ENCODE measurements around the gene SLC38A3. TPM values are rescaled to one million over a fixed set of nuclear protein-coding genes. Genes with fewer than 3 reads are reported as not detected.

The SLC38A3 gene
- total and polyA plus RNA-seq, 2 donors (not counting 3 experiments of a cell fraction or from before 2014, with no cell fraction given): 0.60 to 1.1 TPM

GRCh38 chr3:50260027-50260941 is 55.2 kb downstream of the SLC38A3 start:
- dilution Hi-C loops (cut with MboI; ENCODE audit: extremely low pct_ligation_motif_present, low sequenced_read_pairs) (no loop called here), intact Hi-C loops (cut with micrococcal nuclease) (loop anchor here (1.0 to 10.0 kb wide), 5 partner anchors 13 to 135 kb away; no protein-coding TSS in a partner anchor)
- Histone ChIP-seq H3K9me3 (replicated peaks; ENCODE audit: control insufficient read depth, insufficient read depth, low read length) (no peaks in the 10 kb centered on the region), H3K4me2 (ENCODE audit: insufficient read depth, low read length) (peak overlapping the region; percentile 50), H3K4me3 (replicated peaks in 1 of 3; ENCODE audit: insufficient read depth in 1 of 3, low read depth in 1 of 3, low read length in 3 of 3) (peak overlapping the region in 2 of 3 experiments; percentile 25 to 31), H3K27me3 (ENCODE audit: control insufficient read depth in 2 of 2, insufficient read depth in 2 of 2, low read length in 2 of 2) (no peaks in the 10 kb centered on the region), H3K36me3 (ENCODE audit: control insufficient read depth in 2 of 2, extremely low read depth in 1 of 2, insufficient read depth in 2 of 2, low read length in 2 of 2) (peaks cover 14 to 30% of the 10 kb centered on the region in 2 experiments), H3K79me2 (ENCODE audit: control insufficient read depth, insufficient read depth, low read length) (peaks cover 20% of the 10 kb centered on the region), H3K27ac (ENCODE audit: insufficient read depth, low read depth, low read length) (peak overlapping the region; percentile 88), H2AFZ (ENCODE audit: low read depth, low read length) (no peak overlapping the region), H3K9ac (replicated peaks; ENCODE audit: extremely low read depth, insufficient read depth, low read length) (peak overlapping the region; percentile 89), H3K4me1 (ENCODE audit: control insufficient read depth, extremely low read depth, insufficient read depth, low read length) (peaks cover 28% of the 10 kb centered on the region), H3K9me1 (replicated peaks; ENCODE audit: control insufficient read depth, extremely low read depth, insufficient read depth, low read length) (no peaks in the 10 kb centered on the region), H4K20me1 (replicated peaks; ENCODE audit: control insufficient read depth, extremely low read depth, insufficient read depth, low read length) (no peaks in the 10 kb centered on the region)
- DNase-seq (ENCODE audit: low read depth, low spot score) (peak; percentile 93), FAIRE-seq (peak; percentile 83)
- POLR2A ChIA-PET: interaction anchor here (2.1 kb wide), 1 partner anchor 17 kb away, joined by 11 read pairs; no protein-coding TSS in a partner anchor
- peak; percentile 88 for TF ChIP-seq POLR2A (IDR thresholded peaks at IDR 0.05; ENCODE audit: low read depth, low read length)
- TF ChIP-seq FOS (IDR thresholded peaks at IDR 0.05; ENCODE audit: borderline replicate concordance, insufficient read depth, low read length): peak; percentile 14
- no peak for TF ChIP-seq GATA2 (IDR thresholded peaks at IDR 0.05; ENCODE audit: insufficient read depth, insufficient read length, low read depth, low read length)
- no peak for TF ChIP-seq JUN (IDR thresholded peaks at IDR 0.05; ENCODE audit: borderline replicate concordance, insufficient read depth, insufficient read length, low read depth)
- peak; percentile 97 to 99 for TF ChIP-seq CTCF (IDR thresholded peaks at IDR 0.05; ENCODE audit: extremely low read depth in 1 of 2, insufficient read depth in 1 of 2, low read depth in 1 of 2, low read length in 2 of 2)
- TF ChIP-seq MAX (IDR thresholded peaks at IDR 0.05; ENCODE audit: insufficient read depth, insufficient read length): no peak
- TF ChIP-seq MYC (IDR thresholded peaks at IDR 0.05; ENCODE audit: low read depth, low read length): no peak
- no peak for TF ChIP-seq EZH2 (IDR thresholded peaks at IDR 0.05; ENCODE audit: borderline replicate concordance, low read depth, low read length, severe bottlenecking)
- TF ChIP-seq POLR2AphosphoS5 (IDR thresholded peaks at IDR 0.05; ENCODE audit: insufficient read depth, low read depth, low read length): peak; percentile 99
- CTCF ChIA-PET: interaction anchor here (0.6 to 8.6 kb wide), 20 partner anchors 9 to 75 kb away, joined by 3 to 98 read pairs (median 5); partner anchors contain the start of genes GNAI2, GNAT1, HYAL3 and NAA80
- BruUV-seq (replicated peaks): no TSS peak
